ENCODE data around the gene C12orf76.
"Not testable (repeated sequence)": the region's sequence is repeated elsewhere in the genome, so short reads cannot be mapped to it uniquely, and the experiment has no call there.

The C12orf76 gene

DNA sequence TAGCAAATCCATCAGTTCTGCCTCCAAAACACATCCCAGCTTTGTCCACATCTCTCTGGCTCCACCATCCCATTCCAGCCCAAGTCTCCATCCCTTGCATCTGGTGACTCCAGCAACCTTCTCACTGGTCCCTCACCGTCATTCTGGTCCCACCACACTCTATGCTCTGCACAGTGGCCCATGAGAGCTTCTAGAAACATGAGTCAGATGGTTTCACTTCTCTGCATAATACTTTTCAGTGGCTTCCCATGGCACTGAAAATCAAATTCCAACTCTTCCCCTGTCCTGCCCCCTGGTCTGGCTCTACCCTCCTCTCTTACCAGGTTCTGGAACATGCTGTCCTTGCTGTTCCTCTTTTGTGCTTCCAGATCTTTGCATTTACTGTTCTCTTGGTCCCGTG lies 17.2 kb upstream of the C12orf76 start:
- DNase-seq (ENCODE audit: low read depth, low spot score), result no peak

DNA sequence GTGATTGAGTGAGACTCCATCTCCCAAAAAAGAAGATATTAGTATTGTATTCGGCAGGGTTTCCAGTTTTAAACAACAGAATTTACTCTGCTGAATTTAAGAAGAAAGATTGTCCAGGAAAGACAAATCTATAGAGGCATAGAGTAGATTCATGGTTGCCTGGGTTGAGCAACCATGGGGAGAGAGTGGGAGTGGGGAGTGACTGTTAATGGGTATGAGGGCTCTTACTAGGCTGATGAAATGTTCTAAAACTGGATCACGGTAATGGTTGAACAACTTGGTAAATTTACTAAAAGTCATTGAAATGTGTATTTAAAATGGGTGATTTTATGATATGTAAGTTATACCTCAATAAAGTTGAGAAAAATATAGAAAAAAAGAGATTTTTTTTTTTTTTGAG lies 13.9 kb upstream of the C12orf76 start:
- DNase-seq (ENCODE audit: low read depth, low spot score), result no peak

DNA sequence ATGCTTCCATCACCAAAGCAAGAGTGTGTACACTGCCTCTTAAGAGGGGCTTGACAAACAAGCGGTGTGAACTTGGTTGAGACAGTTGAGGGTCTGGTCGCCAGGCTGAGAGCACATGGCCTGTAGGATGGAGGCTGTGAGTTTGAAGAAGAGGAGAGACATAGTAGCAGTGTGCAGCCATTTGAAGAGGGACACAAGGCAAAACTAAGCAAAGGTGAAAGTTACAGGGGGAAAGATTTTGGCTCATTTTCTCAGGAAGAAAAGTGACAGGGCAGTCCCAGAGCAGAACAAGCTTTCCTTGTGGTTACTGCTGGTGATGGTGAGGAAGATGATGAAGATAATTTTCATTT lies 11.3 kb upstream of the C12orf76 start:
- DNase-seq (ENCODE audit: low read depth, low spot score), result no peak

DNA sequence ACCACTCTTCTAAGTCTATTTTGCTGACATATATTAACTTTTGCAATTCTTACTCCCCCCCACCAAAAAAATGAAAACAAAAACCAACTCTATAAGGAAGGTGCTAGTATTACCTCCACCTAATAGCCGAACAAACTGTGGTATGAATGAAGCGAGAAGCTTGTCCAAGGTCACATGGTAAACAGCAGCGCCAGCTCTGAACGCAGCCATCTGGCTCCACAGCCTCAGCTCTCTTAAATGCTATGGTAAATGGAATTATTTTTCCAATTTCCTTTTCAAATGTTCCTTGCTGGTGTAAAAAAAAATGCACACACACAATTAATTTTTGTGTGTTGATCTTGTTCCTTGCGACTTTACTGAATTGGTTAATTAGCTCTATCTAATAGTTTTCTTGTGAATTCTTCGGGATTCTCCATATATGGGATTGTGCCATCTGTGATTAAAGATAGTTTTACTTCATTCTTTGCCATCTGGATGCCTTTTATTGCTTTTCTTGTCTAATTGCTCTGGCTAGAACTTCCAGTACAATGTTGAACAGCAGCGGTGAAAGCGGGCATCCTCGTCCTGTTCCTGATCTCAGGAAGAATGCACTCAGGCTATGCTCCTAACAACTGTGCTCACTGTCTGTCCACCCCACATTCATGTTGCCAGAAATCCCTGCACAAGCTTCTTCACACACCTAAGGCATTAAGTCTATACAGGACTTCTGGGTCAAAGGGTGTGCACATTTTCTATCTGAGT lies 10.7 kb upstream of the C12orf76 start:
- DNase-seq (ENCODE audit: low read depth, low spot score), result no peak

DNA sequence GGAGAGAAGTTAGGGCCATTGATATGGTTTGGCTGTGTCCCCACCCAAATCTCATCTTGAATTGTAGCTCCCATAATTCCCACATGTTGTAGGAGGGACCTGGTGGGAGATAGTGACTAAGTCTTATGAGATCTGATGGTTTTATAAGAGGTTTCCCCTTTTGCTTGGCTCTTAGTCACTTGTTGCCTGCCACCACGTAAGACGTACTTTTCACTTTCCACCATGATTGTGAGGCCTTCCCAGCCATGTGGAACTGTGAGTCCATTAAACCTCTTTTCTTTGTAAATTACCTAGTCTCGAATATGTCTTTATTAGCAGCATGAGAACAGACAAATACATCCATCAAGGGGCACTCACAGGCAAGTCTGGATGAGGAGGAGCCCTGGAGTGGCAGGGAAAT lies 8.3 kb upstream of the C12orf76 start:
- DNase-seq (ENCODE audit: low read depth, low spot score), result not testable (repeated sequence)

DNA sequence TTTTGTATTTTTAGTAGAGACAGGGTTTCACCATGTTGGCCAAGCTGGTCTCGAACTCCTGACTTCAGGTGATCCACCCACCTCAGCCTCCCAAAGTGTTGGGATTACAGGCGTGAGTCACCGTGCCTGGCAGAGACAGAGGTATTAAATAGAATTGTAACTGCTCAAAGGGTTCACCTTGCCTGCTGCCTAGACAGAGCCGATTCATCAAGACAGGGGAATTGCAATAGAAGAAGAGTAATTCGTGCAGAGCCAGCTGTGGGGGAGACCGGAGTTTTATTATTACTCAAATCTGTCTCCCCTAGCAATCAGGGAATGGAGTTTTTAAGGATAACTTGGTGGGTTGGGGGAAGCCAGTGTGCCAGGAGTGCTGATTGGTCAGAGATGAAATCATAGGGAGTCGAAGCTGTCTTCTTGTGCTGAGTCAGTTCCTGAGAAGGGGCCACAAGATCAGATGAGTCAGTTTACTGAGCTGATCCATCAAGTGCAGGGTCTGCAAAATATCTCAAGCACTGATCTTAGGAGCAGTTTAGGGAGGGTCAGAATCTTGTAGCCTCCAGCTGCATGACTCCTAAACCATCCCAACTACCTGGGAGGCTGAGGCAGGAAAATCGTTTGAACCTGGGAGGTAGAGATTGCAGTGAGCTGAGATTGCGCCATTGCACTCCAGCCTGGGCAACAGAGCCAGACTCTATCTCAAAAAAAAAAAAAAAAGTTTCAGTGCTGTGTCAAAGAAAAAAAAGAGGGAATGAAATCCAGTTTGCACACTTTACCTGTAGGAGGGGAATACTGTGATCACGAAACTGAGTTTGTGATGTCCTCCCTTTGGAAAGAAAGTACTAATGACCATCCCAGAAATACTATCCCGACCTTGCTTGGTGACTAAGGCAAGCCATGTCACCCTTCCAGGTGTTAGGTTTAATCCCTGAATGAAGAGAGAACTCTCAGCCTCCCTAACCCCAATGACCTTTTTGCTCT lies 7.3 kb upstream of the C12orf76 start:
- peak; percentile 58 for DNase-seq (ENCODE audit: low read depth, low spot score)

DNA sequence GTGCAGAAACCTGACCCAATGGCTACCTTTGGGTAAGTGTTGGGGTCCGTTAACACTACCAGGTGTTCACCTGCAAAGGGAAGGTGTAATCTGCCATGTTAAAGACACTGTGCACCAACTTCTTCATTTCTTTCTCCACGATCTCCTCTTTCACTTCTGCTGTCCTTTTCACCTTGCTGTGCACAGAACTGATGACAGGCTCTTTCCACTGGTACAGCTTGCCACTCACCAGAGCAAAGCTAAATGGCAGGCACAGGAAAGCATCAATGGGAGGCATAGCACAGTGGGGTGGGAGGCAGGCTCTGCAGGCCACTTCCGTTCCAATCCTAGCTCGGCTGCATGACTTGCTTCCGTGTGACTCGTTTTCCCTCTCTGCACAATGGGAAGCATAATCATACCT lies 2.6 kb upstream of the C12orf76 start:
- DNase-seq (ENCODE audit: low read depth, low spot score), result no peak

DNA sequence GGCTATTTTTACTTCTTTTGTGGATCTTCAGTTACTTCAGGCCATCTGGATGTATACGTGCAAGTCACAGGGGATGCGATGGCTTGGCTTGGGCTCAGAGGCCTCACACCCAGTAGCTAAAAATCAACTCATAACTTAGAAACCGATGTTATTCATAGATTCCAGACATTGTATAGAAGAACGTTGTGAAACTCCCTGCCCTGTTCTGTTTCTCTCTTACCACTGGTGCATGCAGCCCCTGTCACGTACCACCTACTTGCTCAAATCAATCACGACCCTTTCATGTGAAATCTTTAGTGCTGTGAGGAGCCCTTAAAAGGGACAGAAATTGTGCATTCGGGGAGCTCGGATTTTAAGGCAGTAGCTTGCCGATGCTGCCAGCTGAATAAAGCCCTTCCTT lies 1.3 kb upstream of the C12orf76 start:
- not testable (repeated sequence) for DNase-seq (ENCODE audit: low read depth, low spot score)

DNA sequence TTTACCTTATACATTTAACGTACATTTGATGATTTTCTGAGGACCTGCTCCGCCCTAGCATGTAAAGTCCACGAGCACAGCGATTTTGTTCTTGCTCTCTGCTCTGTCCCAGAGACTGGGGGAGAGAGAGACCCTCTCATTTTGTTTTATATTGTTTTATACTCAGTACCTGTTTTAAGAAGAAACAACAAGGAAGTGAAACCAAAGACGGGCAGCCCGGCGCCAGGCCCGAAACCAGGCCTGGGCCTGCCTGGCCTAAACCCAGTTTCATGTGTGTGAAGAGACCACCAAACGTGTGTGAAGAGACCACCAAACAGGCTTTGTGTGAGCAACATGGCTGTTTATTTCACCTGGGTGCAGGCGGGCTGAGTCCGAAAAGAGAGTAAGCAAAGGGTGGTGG lies 712 bp upstream of the C12orf76 start:
- DNase-seq (ENCODE audit: low read depth, low spot score), result not testable (repeated sequence)

DNA sequence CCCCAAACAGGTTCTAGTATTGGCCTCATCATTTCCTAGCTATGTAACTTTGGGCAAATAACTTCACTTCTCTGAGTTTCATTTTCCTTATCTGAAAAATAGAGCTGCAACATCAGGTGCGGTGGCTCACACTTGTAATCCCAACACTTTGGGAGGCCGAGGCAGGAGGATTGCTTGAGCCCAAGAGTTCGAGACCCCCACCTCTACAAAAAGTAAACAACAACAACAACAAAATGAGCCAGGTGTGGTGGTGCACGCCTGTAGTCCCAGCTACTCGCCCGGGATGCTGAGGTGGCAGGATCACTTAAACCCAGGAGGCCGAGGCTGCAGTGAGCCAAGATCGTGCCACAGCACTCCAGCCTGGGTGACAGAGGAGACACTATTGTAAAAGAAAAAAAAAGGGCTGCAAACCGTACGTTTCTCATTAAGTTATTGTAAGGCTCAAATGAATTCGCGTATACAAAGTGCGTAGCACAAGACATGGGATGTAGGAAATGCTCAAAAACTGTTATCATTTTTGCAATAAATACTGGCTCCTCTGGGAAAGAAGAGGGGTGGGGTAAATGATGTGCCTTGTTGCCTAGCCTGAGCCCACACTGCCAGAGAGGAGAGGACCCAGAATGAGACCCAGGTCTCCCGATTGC lies 903 bp downstream of the C12orf76 start:
- no peak for DNase-seq (ENCODE audit: low read depth, low spot score)

DNA sequence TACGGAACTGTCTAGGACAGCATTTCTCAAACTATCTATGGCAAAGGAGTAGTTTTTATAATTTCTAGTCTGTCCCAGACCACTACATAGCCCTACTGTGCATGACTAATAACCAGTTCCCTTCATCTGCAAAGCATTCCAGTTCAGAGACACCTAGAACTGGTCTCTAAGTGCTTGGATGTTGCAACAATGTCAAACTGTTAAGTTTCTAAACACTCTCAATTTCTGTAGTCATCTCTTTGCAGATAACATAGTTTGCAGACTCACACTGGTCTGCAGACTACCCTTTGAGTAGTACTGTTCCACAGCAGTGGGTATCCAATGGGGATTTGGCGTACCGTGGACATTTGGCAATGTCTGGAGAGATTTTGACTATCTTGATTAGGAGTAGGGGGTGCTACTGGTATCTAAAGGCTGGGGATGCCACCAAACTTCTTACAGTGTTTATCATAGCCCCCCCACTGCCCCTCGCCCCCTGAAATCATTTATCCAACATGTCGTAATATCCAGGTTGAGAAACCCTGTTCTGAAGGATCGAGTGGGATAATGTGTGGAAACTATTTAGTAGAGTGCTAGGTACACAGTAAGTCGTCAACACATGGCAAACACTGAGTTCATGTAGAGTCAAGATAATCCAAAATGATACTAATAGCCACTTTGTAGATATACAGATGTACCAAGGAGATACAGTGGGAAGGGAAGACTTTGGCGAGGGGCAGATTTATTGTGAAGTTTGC lies 1.7 kb downstream of the C12orf76 start:
- no peak for DNase-seq (ENCODE audit: low read depth, low spot score)

DNA sequence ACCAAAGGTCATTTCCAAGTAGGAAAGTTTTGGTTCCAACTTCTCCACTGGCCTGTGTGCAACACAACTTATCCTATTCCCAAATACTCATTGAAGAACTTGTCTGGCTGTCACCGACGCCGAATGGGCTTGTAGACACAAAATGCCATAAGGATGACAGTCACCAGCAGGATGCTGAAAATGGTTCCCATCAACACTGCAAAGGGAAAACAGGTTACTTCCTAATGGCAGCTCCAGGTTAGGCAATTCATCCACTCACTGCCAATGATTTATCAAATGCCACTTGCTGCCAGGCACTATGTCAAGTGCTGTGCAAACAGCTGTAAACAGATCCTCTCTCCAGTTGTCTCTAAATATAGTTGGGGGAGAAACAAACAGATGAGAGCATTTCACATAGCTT lies 6.1 kb downstream of the C12orf76 start:
- no peak for DNase-seq (ENCODE audit: low read depth, low spot score)

DNA sequence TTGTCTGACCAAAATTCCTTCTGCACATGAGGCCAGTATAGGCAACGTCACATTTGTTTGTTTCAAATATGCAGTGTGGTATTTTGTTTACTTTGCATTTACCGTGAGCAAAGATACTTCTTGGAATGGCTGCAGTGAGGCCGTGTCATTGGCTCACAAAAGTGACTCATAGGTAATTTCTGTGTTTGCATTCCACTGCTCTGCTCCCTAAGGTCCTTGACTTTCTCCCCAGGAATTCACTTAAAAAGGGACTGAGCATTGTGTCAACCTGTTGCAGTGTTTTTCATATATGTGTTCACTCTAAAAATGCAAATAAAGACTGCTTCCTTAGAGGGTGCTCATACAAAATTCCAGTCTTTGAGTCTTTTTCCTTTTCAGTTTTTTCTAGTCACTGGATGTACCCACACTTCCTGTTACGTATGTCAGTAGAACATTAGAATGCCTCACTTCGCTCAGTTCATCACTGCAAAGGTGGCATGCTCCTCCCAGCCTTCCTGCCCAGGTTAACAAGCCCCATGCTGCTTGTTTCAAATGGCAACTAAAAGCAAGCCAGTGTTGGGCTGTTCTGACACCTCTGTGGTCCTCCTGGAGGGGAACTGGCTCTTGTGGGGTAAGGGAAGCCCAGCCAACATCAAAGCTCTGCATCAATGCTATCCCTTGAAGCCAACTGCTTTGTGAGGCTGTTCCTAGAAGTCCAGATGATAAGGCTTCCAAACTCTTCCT lies 9.1 kb downstream of the C12orf76 start:
- DNase-seq (ENCODE audit: low read depth, low spot score), result peak; percentile 18

DNA sequence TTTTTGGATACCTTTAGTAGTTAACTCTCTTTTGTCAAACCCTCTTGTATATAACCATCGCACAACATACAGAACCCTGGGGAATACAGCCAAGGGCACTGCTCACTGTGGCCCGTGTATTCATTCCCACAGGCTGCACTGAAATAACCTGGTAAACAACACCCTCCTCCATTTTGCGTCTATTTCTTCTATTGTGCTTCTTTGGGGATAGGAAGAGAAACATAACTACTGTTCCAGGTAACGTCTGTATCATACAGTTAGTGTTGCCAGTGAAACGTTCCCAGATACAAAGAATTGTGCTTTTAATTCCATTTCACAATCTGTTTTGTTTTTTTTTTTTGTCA lies 9.6 kb downstream of the C12orf76 start:
- no peak for DNase-seq (ENCODE audit: low read depth, low spot score)

DNA sequence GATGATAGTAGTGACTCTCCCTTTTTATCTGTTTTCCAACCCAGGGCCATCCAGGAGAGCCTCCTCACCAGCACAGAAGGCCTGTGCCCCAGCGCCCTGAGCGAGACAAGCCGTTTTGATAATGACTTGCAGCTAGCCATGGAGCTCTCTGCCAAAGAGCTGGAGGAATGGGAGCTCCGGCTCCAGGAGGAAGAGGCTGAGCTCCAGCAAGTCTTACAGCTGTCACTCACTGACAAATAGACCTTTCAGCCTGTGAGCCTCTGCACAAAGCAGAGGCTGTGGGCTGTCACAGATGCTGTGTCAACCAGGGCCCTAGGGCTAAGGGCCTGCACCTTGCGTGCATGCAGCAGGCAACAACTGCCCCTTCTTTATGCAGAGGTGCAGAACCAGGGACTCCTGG lies 11.0 kb downstream of the C12orf76 start:
- no peak for DNase-seq (ENCODE audit: low read depth, low spot score)

DNA sequence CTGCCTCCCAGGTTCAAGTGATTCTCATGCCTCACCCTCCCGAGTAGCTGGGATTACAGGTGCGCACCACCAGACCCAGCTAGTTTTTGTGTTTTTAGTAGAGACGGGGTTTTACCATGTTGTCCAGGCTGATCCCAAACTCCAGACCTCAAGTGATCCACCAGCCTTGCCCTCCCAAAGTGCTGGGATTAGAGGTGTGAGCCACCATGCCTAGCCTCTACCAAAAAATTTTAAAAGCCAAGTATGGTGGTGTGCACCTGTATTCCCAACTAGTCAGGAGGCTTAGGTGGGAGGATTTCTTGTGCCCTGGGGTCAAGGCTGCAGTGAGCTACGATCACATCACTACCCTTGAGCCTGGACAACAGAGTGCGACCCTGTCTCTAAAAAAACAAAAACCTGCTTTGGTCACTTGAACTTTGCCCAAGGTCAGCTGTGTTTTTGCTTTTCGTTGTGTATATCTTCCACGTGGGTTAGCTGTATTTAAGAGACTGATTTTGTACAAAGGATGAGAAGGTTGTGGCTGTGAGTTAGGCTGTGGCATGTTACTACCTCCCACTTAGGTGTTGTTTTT lies 12.7 kb downstream of the C12orf76 start:
- DNase-seq (ENCODE audit: low read depth, low spot score), result no peak

DNA sequence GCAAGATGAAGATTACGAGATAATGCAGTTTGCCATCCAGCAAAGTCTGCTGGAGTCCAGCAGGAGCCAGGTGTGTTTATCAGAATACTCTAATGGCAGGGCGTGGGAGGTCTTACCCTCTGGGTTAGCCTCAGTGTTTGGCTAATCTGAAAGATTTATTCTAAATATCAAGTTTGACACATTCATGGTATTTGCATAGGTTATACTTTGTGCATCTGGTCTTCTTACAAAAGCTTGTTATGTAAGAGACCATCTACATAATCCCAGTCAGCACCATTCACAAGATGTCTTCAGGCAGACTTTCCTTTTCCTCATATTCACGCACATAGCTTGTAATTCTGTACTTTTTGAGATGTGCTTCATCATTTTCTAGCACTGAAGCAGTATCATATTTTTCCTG lies 14.4 kb downstream of the C12orf76 start:
- DNase-seq (ENCODE audit: low read depth, low spot score), result no peak

DNA sequence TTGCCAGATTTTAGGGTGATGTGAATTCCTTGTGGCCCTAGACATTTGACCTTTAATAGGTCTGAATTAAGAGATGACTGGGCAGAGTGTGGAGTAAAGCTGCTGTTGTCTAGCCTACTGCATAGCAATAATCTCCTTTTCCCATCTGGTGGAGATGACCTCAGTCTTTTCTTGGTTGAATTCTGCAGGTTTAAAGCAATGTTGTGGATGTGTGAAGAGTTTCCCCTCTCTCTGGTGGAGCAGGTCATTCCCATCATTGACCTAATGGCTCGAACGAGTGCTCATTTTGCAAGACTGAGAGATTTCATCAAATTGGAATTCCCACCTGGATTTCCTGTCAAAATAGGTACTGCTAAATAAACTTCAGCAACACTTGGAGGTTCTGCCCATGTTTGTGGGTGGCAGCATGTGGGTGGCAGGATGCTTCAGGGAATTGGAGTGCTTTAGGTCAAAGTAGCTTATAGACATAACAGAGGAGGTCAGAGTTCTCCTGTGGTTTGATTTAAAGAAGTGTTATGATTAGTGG lies 19.0 kb downstream of the C12orf76 start:
- DNase-seq (ENCODE audit: low read depth, low spot score), result no peak

DNA sequence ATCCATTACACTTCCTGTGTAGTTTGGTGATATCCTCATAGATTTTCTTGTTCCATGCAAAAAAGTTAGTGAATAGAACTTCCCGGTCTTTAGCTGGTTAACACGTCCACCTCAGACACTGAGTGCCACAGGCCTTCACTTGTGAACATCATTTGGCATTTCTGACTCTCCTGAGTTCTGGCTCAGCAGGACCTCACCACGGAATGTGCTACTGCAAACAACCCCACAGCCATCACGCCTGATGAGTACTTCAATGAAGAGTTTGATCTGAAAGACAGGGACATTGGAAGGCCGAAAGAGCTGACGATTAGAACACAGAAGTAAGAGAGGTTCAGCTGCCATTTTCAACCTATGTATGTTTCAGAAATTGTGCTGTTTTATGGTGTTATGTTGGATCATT lies 20.0 kb downstream of the C12orf76 start:
- DNase-seq (ENCODE audit: low read depth, low spot score), result no peak

DNA sequence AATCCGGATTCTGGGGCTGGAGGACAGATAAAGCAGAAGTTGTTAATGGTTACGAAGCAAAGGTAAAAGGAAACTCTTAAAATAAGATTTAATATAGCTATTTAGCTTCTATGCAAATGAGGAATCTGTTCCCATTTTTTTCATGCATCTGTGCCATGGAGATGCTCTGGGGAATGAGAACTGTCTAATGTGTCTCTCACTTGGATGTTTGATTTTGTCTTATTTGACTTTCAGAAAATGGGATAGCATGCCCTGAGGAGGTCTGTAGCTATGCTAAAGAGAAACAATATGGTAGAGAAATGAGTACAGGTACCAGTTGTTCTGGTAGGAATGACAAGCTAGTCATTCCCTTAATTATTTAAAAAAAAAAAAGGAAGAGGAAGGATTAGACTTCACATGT lies 24.3 kb downstream of the C12orf76 start:
- no peak for DNase-seq (ENCODE audit: low read depth, low spot score)

Measured in ELF-1 (cell line).